NCI-H2196 treated with DMSO at 0.1 percent for 48 hours (cell line): ENCODE results near the gene EPHA7.
A peak's percentile ranks its signal among the peaks of the same experiment; 100 is the strongest.

ENCODE experiments used
- DNase-seq: peaks from one replicate; lab custom pipeline; 2025; ENCODE audit not compliant: unreplicated experiment; lab: John Stamatoyannopoulos, UW

Gene EPHA7

DNA sequence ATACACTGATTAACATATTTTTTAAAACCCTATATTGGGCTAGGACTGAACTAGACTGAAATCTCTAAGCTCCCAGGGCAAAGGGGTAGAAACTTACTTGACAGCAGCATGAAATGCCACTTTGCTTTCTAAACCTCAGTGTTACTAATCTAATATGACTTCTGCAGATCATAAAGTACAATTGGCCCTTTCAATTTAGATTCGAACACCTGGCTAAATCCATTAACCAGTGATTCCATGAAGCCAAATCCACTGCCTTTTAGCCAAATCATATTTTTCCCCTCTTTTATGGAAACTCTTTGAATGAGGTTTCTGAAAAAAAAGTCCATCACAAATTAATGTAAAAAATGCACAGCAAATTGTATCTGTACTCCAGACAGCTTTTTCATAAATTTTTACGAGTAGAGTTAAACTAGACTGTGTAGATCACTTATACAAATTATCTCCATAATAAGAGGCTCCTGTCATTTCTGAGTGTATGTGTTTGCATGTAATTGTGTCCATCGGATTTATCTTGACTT is 25.7 kb downstream of the EPHA7 start:
- no peak for DNase-seq

DNA sequence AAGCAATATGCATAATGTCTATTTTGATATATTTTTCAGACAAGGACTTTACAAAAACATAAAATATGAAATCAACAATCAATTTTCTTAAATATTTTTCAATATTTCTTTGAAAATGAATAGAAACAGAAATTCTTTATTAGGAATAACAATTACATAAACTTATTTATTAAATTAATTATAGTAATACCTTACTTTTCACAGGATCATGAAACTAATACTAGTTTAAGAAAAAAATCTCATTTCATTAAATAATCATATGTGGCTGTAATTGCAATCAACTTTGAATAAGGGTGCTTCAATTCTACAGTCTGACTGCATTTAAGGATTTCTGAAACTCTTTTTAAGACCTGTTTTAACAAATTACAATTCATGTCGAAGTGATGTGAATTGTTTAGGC is 26.6 kb downstream of the EPHA7 start:
- DNase-seq, result no peak

DNA sequence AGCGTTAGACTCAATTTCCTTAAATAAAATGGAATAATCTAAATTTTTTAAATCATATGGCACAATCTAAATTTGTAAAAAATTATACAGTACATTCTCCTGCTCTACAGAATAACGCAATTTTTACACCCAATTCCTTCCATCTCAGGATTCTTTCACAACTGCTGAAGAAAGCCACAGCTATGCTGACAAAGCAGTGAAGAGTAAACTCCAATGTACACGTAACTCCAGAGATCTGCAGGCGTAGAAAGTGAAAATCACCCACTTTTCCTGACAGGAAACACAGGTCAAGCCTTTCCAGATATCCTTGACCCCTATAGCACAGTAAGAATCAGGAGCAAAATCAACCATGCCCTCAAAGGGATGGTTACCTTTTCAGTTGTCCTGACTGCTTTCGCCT is 27.4 kb downstream of the EPHA7 start:
- DNase-seq, result no peak

DNA sequence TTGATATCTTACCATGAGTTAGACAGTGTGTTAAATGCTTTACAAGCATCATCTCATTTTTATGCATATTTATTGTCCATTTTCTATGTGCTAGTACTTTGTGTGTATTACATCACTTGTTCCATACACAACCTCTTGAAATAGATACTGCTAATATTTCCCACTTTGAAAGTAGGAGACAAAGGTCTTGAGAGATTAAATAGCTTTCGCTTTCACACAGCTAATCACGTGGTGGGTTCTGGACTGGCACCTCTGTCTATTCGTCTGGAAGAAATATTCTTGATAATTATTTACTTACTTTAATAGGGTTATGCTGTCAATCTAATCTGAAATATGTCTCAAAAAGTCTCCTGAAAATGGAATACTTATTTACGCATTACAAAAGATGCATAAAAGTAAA is 30.2 kb downstream of the EPHA7 start:
- DNase-seq, result no peak

DNA sequence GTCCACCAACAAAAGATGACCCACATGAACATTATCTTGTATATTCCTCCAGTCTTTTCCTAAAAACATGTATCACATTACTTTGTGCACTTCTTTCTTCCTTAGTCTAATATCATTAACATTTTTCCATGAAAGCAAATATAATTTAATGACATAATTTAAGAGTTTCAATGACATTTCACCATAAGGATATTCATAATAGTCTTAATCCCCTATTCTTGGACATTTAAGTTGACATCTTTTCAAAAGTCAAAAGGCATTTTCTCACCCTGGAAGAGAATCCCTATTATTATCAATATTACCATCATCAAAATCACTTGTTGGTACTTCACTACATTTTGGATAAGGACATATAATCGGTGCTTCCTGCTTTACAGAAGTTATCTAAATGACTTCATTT is 31.3 kb downstream of the EPHA7 start:
- DNase-seq, result no peak

DNA sequence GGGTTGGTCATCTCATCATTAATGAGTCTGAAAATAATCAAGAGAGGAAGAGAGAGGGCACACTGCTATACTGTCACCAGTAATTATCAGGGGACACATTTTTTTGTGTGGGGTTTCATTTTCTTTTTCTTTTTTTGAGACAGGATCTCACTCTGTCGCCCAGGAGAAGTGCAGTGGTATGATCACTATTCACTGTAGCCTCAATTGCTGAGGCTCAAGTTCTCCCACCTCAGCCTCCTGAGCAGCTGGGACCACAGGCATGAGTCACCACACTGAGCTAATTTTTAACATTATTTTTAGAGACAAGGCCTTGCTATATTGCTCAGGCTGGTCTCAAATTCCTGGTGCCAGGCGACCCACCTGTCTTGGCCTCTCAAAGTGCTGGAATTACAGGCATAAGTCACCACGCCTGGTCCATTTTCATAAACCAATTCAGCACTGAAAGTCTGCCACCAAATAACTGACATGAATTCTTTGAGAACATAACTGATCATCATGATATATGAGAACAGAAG is 43.3 kb downstream of the EPHA7 start:
- no peak for DNase-seq

DNA sequence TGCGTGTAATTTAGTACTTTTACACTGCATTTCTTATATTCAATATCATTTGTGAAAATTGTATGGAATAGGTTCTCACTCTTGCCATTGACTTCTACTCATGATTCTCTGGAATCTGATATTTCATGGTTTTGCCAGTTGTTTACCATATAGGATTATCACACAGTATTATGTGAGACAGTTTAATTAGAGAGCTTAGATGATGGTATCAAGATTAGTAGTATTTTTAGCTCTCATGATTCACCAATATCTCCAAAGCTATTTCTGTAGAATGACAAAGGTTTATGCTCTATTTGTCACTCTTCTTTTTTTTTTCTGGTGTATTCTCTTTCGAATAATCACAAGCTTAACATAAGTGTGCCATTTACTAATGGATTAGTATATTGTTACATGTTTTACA is 45.9 kb downstream of the EPHA7 start:
- no peak for DNase-seq

DNA sequence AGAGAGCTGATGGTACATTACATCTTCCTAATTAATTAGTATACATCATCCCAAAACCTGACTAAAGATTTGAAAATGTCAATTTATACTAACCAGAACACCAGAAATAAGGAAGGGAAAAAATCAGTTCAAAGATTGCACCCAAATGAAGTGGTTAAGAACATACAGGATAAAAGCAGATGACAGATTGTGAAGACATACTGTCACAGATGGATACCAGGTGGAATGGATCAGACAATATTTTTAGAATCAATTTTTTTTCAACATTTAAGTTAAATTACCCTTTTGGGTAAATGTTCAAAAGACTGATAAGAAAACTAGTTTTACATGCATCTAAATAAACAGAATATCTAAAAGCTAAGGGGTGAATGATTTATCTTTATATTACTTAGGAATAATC is 47.6 kb downstream of the EPHA7 start:
- no peak for DNase-seq

DNA sequence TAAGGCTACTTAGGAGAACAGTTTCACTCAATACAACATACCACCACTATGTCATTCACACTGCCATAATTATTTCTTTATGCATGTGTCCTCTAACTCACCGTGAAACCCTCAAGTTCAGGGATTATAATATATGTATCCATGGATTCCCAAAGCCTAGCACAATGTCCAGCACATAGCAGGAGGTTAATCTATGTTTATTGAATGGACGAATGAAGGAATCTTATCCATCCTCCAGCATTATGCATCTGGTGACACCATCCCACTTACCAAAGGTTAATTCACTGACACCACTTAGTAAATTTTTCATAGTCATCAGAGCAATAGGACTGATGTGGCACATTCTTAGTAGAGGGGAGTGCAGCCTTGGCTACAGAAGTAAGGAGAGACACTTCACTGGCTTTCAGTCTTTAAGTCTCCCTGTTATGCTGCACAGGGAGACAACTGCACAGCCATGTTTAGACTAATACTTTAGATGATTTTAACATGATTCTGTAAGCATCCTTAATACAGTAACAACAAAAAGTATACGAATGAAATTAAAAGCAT is 49.7 kb downstream of the EPHA7 start:
- no peak for DNase-seq

DNA sequence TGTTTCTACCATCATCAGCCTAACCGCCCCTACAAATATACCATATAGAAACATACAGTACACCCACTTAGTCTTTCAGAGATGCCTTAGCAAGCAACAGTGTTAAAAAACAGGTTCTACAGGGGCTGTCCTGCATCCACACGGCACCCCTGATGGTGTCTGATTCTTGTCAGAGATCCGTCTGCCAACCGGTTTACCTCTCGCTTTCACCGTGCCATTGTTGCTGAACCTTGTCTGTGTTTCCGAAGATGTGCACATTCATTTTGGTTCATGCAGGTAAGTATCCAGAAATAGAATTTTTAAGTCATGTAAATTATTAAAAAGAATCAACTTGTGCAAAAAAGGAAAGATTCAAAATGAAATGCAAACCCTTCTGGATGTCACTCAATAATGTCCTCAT is 52.9 kb downstream of the EPHA7 start:
- no peak for DNase-seq

DNA sequence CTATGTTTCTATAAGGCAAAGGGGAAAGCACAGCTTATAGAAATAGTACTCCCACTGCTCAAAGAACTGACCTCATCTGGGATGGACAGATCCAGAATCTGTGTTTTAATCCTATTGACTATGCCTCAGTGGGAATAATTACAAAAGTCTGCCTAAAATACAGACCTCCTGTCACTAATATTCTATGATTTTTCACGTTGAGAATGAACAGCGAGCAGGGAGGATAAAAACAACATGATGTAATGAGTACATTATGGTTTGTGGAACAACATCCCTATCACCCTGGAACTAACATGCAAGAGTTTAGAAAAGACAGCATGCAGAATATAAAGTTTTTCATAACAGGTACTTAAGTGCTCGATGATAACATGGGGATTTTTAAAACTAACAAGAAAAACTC is 53.9 kb downstream of the EPHA7 start:
- no peak for DNase-seq

DNA sequence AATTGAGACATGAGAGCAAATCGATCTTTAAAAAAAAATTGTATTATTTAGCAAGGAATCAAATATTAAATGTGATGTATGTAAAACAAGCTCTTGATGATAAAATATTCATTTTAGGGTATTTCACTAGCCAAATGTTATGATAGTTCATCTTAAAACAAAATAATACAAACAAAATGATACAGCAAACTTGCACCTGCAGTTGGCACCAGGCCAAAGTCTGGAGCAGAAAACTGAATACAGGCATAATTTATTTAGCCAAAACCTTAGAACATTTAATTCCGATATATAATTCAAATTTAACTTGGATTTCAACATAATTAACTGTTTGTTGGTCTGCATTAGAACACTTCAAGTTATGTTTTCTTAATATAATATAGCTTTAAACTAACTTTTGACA is 60.9 kb downstream of the EPHA7 start:
- DNase-seq, result no peak

DNA sequence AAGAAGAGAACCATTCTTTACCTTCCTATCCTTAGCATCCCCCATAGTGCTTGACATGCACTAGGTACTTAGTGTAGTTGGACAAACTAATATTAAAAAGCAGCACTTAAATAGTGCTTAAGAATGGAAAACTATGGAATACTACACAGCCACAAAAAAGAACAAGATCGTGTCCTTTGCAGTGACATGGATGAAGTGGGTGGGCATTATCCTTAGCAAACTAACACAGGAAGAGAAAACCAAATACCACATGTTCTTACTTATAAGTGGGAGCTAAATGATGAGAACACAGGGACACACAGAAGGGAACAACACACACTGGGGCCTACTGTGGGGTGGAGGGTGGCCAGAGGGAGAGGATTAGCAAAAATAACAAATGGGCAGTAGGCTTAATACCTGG is 66.8 kb downstream of the EPHA7 start:
- DNase-seq, result no peak

DNA sequence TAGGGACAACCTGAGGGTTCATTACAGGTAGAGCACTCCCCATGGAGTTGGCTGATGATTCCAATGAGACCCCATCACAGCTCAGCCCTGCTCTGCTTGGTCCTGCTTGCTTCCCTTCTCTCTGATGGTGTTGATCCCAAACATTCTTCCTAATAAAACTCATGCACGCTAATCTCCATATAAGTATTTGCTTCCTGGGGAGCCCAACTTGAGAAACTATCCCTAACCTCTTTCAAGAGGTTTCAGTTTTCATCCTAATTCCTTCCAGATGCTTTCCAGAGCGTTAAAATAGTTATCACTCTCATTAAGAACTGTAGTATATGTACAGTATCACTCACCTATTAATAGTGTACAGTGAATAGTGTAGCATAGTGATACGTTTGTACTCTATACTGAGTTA is 68.1 kb downstream of the EPHA7 start:
- DNase-seq, result no peak

DNA sequence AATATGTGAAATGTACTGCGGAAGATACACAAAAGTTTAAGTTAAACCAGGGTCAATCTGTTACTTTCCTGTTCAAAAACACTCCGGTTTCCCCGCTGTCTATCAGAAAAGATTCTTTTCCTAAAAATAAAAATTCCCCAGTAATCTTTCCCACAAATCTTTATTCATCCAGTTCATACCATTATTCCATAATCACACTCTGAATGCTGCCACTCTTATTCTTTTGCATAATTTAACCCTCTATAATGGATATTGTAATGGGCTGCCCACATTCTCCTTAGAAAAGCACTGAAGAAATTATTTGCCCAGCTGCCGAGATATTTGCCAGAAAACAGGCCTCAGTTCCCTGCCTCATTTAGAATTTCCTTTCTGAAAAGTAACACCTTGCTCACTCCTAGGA is 68.6 kb downstream of the EPHA7 start:
- no peak for DNase-seq

DNA sequence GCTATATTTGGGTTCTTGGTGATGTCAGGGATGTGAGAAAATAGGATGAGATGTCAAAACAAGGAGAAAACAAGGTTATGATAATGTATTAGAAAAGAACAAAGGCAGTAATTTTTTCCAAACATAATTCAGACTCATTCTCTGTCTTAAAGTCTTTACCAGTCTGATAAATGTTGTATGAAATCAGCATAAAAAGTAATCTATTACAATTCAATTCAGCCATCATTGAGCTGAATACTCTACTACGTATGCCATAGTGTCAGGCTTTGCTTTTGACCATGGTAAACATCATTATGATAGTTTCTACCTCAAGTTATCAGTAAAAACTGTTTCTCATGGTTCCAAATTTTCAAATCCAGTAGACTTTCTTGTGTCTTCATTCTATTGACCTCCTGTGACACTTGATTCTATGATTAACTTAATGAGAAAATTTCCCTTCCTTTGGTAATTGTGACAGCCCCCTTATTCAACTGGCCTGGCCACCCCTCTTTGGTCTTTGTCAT is 75.0 kb downstream of the EPHA7 start:
- no peak for DNase-seq

DNA sequence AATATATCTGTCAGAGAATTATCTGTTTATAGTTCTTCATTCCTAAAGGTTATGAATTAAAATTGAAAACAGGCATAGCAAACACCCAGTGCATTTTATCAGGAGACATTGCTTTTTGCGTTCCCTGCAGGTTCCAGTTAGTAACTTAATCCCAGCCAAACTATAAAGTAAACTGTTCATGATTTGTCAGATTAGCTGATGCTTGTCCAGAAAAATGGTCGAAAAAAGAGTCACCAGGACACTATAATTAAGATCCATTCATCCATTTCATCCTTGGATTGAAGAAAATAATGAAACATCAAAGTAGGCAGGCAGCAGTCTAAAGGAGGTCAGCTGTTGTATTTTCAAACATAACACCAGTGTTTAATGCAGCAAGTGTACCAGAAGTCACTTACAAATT is 75.9 kb downstream of the EPHA7 start:
- no peak for DNase-seq

DNA sequence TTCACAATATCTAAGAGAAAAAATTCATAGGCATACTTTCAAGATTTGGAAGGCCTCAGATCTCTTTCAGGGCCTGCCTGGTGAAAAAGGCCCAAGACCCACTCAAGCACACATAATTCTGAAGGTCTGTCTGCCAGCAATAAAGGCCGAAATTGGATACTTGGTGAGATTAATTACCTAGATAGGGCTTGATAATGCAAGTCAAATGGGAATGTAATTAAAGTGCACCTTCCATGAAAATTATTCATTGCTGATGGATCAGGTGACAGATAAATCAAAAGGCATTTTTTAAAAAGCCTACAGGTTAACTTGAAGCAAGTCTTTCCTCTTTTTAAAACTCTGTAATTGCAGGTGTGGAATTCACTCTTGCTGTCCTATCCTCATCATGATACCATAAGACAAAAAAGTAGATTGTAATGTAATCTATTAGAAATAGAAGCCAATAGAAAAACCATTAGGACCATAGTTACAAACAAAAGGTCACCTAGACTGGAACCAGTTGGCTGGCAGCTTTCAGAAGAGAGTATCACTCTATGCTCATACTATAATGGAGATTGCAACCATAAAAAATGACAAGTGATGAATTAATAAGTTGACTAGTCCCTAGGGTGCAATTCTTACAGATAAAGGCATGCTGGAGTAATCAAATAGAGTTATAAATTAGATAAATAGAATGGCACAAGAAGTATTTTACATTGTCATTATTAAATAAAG is 77.3 kb downstream of the EPHA7 start:
- peak; percentile 9 for DNase-seq

DNA sequence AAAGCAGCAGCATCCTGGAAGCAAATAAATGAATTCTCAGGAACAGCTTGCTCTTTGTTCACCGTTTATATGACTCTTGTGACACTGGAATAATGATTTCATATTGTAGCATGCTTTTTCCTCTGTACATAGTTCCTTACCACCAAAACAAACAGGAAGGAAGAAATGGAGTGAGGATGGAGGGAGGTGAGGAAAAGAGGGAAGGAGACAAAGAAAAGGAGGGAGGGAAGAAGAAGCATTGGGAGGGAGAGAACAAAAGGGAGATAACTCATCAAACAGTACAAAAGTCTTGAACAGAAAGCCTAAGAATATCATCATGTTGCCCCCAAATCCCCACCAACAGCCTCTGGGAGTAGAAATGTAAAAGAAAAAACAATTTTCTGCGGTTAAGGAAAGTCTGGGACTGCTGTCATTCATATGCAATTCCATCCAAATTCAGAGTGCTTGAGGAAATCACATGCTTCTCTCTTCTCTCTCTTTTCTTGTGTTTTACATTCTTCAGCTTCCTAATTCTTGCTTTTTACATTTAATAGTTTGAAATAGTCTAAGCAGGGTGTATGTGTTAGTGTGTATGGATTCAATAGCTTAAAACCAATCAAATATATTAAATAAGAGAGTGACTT is 81.5 kb downstream of the EPHA7 start:
- no peak for DNase-seq

DNA sequence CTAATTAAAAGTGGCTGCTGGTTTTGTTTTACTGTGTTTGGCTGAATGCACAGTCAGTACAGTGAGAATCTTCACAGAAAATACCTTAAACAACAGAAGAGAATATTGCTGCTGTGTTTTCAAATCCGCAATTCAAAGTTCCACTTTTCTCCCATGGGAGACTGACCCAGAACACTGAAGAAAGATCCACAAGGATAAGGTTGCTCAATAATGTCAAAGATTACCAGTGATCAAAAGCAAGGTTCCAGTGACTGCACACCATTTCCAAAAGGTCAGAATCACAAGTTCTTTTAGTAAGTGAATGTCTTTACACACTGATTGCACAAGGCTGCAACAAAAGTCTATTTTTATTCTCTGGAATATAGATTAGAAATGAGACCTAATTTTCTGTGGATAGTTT is 82.3 kb downstream of the EPHA7 start:
- DNase-seq, result no peak

DNA sequence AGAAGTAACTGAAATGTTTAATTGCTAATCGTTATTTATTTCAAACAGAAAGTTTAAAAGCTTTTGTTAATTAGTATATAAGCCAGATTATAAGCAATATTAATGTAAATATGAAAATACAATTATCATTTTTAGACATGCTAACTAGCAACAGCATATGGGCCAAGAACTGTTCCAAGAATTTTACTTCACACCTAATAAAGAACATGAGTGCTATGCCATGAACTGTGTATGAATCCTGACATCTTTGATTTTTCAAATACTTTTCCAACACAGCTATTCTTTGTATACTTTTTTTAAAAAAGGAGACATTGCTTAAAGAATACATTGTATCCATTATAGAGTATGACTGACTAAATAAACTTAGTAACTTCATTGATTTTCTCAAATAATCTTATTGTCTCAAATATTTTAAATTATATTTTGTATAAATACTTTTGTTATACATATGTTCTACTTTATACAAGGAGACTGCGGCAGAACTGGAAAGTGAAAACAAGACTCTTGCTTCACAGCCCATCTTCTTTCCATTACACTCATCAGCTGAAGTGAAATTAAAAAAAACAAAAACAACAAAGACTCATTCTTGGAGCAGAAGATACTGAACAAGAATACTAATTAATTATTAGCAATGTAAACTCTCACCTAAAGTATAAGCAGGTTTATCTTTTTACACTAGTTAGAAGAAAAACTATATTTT is 89.9 kb downstream of the EPHA7 start:
- no peak for DNase-seq

DNA sequence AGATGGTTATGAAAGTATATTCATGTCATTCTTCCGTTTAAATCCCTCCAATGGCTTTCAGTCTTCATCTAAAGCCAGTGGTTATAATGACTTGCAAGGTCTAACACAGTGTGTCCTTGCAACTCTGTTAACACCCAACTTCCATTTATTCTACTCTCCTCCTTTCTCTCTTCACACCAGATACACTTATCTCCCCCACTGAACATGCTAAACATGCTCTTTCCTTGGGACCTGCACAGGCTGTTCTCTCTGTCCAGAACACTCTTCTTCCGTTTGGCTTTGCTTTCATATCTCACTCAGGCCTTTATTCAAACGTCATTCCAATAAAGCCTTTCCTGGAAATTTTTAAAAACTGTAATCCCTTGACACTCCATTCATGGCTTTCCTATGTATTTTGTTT is 91.5 kb downstream of the EPHA7 start:
- DNase-seq, result no peak
